K562 (cell line): ENCODE measurements around the gene LRRC10. TPM values are rescaled to one million over a fixed set of nuclear protein-coding genes. Genes with fewer than 3 reads are reported as not detected.

Source experiments
- CAMTA2 ChIP-seq: fragments of 250-450 bp; sonication (Bioruptor Pico); conservative IDR thresholded peaks from 2 replicates; pipeline ENCODE4 v1.5.1; 2022
- CHD1 ChIP-seq: fragments of 200-600 bp; sonication (generic); IDR thresholded peaks from one replicate; pipeline ENCODE4 v1.6.1; 2012; ENCODE audit warnings: mild to moderate bottlenecking, moderate library complexity, low read length, inconsistent platforms
- DEAF1 ChIP-seq: fragments of 450-650 bp; formaldehyde crosslinking; IDR thresholded peaks from 2 replicates; pipeline ENCODE4 v1.4.0; 2020; ENCODE audit warnings: mild to moderate bottlenecking, moderate library complexity
- E2F3 ChIP-seq: fragments of 250-450 bp; sonication (Bioruptor Pico); IDR thresholded peaks from 2 replicates; pipeline ENCODE4 v1.4.0; 2020; ENCODE audit warnings: mild to moderate bottlenecking
- EP300 ChIP-seq: IDR thresholded peaks from 2 replicates; pipeline ENCODE4 v1.6.1; 2012; ENCODE audit warnings: low read length, improper control_type of control experiment
- ETV1 ChIP-seq: fragments of 450-650 bp; conservative IDR thresholded peaks from 2 replicates; pipeline ENCODE4 v1.6.1; 2016; ENCODE audit warnings: missing genetic modification characterization, control low read depth, low read depth, missing compliant biosample characterization
- HBP1 ChIP-seq: fragments of 450-650 bp; formaldehyde crosslinking; IDR thresholded peaks from 2 replicates; pipeline ENCODE4 v1.4.0; 2022; ENCODE audit warnings: missing genetic modification characterization
- KAT8 ChIP-seq: fragments of 450-650 bp; IDR thresholded peaks from 2 replicates; pipeline ENCODE4 v1.6.1; 2016; ENCODE audit warnings: low read depth, mild to moderate bottlenecking
- MAX ChIP-seq: sonication (generic); formaldehyde crosslinking; IDR thresholded peaks from 2 replicates; pipeline ENCODE4 v1.9.0; 2022; ENCODE audit warnings: mild to moderate bottlenecking, missing genetic modification reagents
- NR2F6 ChIP-seq: fragments of 450-650 bp; formaldehyde crosslinking; IDR thresholded peaks from 2 replicates; pipeline ENCODE4 v1.4.0; 2020; ENCODE audit warnings: mild to moderate bottlenecking
- PHF21A ChIP-seq: fragments of 450-650 bp; IDR thresholded peaks from 2 replicates; pipeline ENCODE4 v1.6.1; 2017; ENCODE audit warnings: low read depth, borderline replicate concordance
- PML ChIP-seq: IDR thresholded peaks from 2 replicates; pipeline ENCODE4 v1.6.1; 2012; ENCODE audit warnings: low read length, inconsistent platforms
- RAD21 ChIP-seq, 2 experiments: fragments of 250-450 bp in 1 of 2; fragments of 450-650 bp in 1 of 2; sonication (Bioruptor Pico) in 1 of 2; formaldehyde crosslinking in 1 of 2; IDR thresholded peaks in 1 of 2; conservative IDR thresholded peaks in 1 of 2; 2 replicates each; pipeline versions ENCODE4 v1.4.0 to v1.8.0; 2020 to 2022; ENCODE audit warnings: mild to moderate bottlenecking in 2 of 2, moderate library complexity in 1 of 2
- RBM22 ChIP-seq: fragments of 200-400 bp; formaldehyde crosslinking; IDR thresholded peaks from 2 replicates; pipeline ENCODE4 v1.6.1; 2018; ENCODE audit warnings: low read length, low read depth; ENCODE audit not compliant: poor library complexity, severe bottlenecking
- SMAD1 ChIP-seq: fragments of 150-350 bp; IDR thresholded peaks from 2 replicates; pipeline ENCODE4 v1.6.1; 2014; ENCODE audit warnings: low read length, low read depth; ENCODE audit not compliant: partially characterized antibody
- TEAD2 ChIP-seq: fragments of 450-650 bp; IDR thresholded peaks from 2 replicates; pipeline ENCODE4 v1.6.1; 2016; ENCODE audit warnings: missing genetic modification characterization, control low read depth, missing compliant biosample characterization
- TGIF2 ChIP-seq: sonication (generic); formaldehyde crosslinking; IDR thresholded peaks from 2 replicates; pipeline ENCODE4 v1.8.1; 2022; ENCODE audit warnings: mild to moderate bottlenecking, missing genetic modification reagents, moderate library complexity
- ZBTB17 ChIP-seq: fragments of 450-650 bp; formaldehyde crosslinking; IDR thresholded peaks from 2 replicates; pipeline ENCODE4 v1.4.0; 2020; ENCODE audit warnings: mild to moderate bottlenecking
- ZFP30 ChIP-seq: fragments of 250-450 bp; sonication (Bioruptor Pico); IDR thresholded peaks from 2 replicates; pipeline ENCODE4 v1.8.0; 2022; ENCODE audit warnings: moderate library complexity, mild to moderate bottlenecking, inconsistent platforms, borderline replicate concordance
- ZNF518B ChIP-seq: fragments of 250-450 bp; sonication (Bioruptor Pico); IDR thresholded peaks from 2 replicates; pipeline ENCODE4 v1.5.0; 2021; ENCODE audit warnings: mild to moderate bottlenecking, moderate library complexity
- ZNF551 ChIP-seq: fragments of 250-450 bp; sonication (Bioruptor Pico); IDR thresholded peaks from 2 replicates; pipeline ENCODE4 v1.5.0; 2021; ENCODE audit warnings: mild to moderate bottlenecking, moderate library complexity
- polyA plus RNA-seq, 8 experiments: library from polyadenylated mRNA; depleted of rRNA in 4 of 8; stranded (reverse) in 5 of 8; unstranded in 3 of 8; fragments of >200 nt; fragmentation: Nextera tagmentation in 2 of 8; fragmentation: Illumina TruSeq in 1 of 8; extraction: Ambion mirVana in 2 of 8; extraction: Trizol in 1 of 8; gene quantifications; 2 replicates each; pipeline versions ENCODE4 v1.2.1 to v1.2.3, GENCODE V29; 2011 to 2014; ENCODE audit warnings: inconsistent platforms in 1 of 8, missing spikeins in 1 of 8
- total RNA-seq, 7 experiments: library from RNA; depleted of rRNA in 6 of 7; stranded (reverse); fragments of >200 nt in 6 of 7; fragmentation: Illumina TruSeq in 2 of 7; extraction: Trizol in 2 of 7; gene quantifications; 2 replicates each; pipeline versions ENCODE4 v1.2.1 to v1.2.3, GENCODE V29; 2011 to 2021; ENCODE audit warnings: low replicate concordance in 1 of 7

LRRC10 gene
- total and polyA plus RNA-seq, 9 of the 15 experiments (the other 6 are each of a cell fraction or from before 2014, with no cell fraction given), result 0.09 TPM; not detected in 8

GRCh38 chr12:69585189-69586062 is 25.3 kb downstream of the LRRC10 start, which contains the start of gene CCT2 (continued):
- TF ChIP-seq MAX (CRISPR knock-in tag) (peak; percentile 99), ZNF518B (CRISPR knock-in tag) (no peak), DEAF1 (no peak), NR2F6 (CRISPR knock-in tag) (no peak), RBM22 (no peak), ZBTB17 (CRISPR knock-in tag) (no peak), RAD21 (CRISPR knock-in tag; conservative IDR thresholded peaks at IDR 0.05 in 1 of 2, IDR thresholded peaks at IDR 0.05 in 1 of 2) (0 out of 4 replicates have a peak, but pooled peaks of 1 of the 2 experiments have one; percentile 37), SMAD1 (peak; percentile 38), E2F3 (peak; percentile 53; the same call in 1 of the 2 replicates), TGIF2 (CRISPR knock-in tag) (no peak), CAMTA2 (no peak), TEAD2 (tag) (no peak), ZNF551 (CRISPR knock-in tag) (no peak), PHF21A (no peak), CHD1 (peak; percentile 66), ETV1 (peak; percentile 83), PML (peak; percentile 90), EP300 (peak; percentile 35; the same call in 1 of the 2 replicates), HBP1 (CRISPR knock-in tag) (peak; percentile 80; the same call in 1 of the 2 replicates), KAT8 (no peak), ZFP30 (CRISPR knock-in tag) (no peak)
